Loucy (cell line): ENCODE measurements around the gene CEP72.
"Not testable (repeated sequence)": the region's sequence is repeated elsewhere in the genome, so short reads cannot be mapped to it uniquely, and the experiment has no call there.

Experiments
- H2AFZ ChIP-seq: fragments of 200-600 bp; sonication (generic); 2 replicates; pipeline ENCODE4 v1.6.0; 2016; ENCODE audit warnings: antibody characterized with exemption, mild to moderate bottlenecking, low read length, moderate library complexity
- H3F3A ChIP-seq: fragments of 200-600 bp; 2 replicates; pipeline ENCODE4 v1.6.0; 2016; ENCODE audit warnings: antibody characterized with exemption, low read depth, mild to moderate bottlenecking
- H3K27me3 ChIP-seq: fragments of 200-600 bp; sonication (generic); 2 replicates; pipeline ENCODE4 v1.6.1; 2014; ENCODE audit warnings: low read length, mild to moderate bottlenecking; ENCODE audit not compliant: insufficient read depth, poor library complexity, severe bottlenecking
- H3K36me3 ChIP-seq: fragments of 200-600 bp; sonication (generic); 2 replicates; pipeline ENCODE4 v1.6.1; 2016; ENCODE audit warnings: low read length; ENCODE audit not compliant: insufficient read depth
- H3K4me1 ChIP-seq: fragments of 200-600 bp; sonication (generic); 2 replicates; pipeline ENCODE4 v1.5.1; 2014; ENCODE audit warnings: low read length, mild to moderate bottlenecking; ENCODE audit not compliant: insufficient read depth, poor library complexity, severe bottlenecking
- H3K4me2 ChIP-seq: fragments of 200-600 bp; sonication (generic); 2 replicates; pipeline ENCODE4 v1.6.0; 2014; ENCODE audit warnings: antibody characterized with exemption, low read length, low read depth, mild to moderate bottlenecking; ENCODE audit not compliant: poor library complexity, severe bottlenecking
- H3K4me3 ChIP-seq: fragments of 200-600 bp; sonication (generic); 2 replicates; pipeline ENCODE4 v1.5.1; 2014; ENCODE audit warnings: low read length, mild to moderate bottlenecking, mixed read lengths; ENCODE audit not compliant: poor library complexity, severe bottlenecking
- H3K79me2 ChIP-seq: fragments of 200-600 bp; sonication (generic); 2 replicates; pipeline ENCODE4 v1.6.1; 2014; ENCODE audit warnings: low read length; ENCODE audit not compliant: insufficient read depth
- H3K9ac ChIP-seq: fragments of 200-600 bp; sonication (generic); 2 replicates; pipeline ENCODE4 v1.6.0; 2014; ENCODE audit warnings: mild to moderate bottlenecking, low read depth, low read length, moderate library complexity; ENCODE audit not compliant: poor library complexity, severe bottlenecking
- H3K9me2 ChIP-seq: fragments of 200-600 bp; sonication (generic); replicated peaks from 2 replicates; pipeline ENCODE4 v1.6.1; 2016; ENCODE audit warnings: low read depth, low read length, mixed read lengths
- H3K9me3 ChIP-seq: fragments of 200-600 bp; sonication (generic); 2 replicates; pipeline ENCODE4 v1.6.1; 2014; ENCODE audit warnings: mild to moderate bottlenecking, antibody characterized with exemption, low read length, low read depth; ENCODE audit not compliant: insufficient read depth
- H4K20me1 ChIP-seq: fragments of 200-600 bp; sonication (generic); 2 replicates; pipeline ENCODE4 v1.6.0; 2014; ENCODE audit warnings: antibody characterized with exemption, low read length, mild to moderate bottlenecking; ENCODE audit not compliant: insufficient read depth, poor library complexity, severe bottlenecking
- EZH2phosphoT487 ChIP-seq: fragments of 200-600 bp; IDR thresholded peaks from 2 replicates; pipeline ENCODE4 v1.6.1; 2018; ENCODE audit warnings: antibody characterized with exemption, mild to moderate bottlenecking, moderate library complexity, borderline replicate concordance
- TF ChIP-seq, protein P1 (sequence below): fragments of 200-600 bp; sonication (generic); conservative IDR thresholded peaks from 2 replicates; pipeline ENCODE4 v1.5.1; 2014; ENCODE audit warnings: mild to moderate bottlenecking, antibody characterized with exemption, low read length

CEP72 gene

DNA sequence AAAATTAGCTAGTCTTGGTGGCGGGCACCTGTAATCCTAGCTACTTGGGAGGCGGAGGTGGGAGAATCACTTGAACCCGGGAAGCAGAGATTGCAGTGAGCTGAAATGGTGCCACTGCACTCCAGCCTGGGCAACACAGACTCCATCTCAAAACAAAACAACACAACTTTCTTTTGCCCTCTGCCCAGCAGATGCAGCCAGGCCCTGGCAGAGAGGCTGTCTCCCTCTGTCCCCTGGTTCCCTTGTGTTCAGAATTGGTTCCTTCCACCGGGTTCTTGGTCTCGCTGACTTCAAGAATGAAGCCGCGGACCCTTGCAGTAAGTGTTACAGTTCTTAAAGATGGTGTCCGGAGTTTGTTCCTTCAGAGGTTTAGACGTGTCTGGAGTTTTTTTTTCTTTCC, 30.2 kb upstream of the CEP72 start:
- TF ChIP-seq, protein P1, sequence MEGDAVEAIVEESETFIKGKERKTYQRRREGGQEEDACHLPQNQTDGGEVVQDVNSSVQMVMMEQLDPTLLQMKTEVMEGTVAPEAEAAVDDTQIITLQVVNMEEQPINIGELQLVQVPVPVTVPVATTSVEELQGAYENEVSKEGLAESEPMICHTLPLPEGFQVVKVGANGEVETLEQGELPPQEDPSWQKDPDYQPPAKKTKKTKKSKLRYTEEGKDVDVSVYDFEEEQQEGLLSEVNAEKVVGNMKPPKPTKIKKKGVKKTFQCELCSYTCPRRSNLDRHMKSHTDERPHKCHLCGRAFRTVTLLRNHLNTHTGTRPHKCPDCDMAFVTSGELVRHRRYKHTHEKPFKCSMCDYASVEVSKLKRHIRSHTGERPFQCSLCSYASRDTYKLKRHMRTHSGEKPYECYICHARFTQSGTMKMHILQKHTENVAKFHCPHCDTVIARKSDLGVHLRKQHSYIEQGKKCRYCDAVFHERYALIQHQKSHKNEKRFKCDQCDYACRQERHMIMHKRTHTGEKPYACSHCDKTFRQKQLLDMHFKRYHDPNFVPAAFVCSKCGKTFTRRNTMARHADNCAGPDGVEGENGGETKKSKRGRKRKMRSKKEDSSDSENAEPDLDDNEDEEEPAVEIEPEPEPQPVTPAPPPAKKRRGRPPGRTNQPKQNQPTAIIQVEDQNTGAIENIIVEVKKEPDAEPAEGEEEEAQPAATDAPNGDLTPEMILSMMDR: no peak
- TF ChIP-seq EZH2phosphoT487: no peak
- Histone ChIP-seq H3F3A (no peaks in the 10 kb centered on the region), H3K4me1 (no peaks in the 10 kb centered on the region), H3K9me3 (peaks cover 24% of the 10 kb centered on the region; the same call in 1 of the 2 replicates), H3K9me2 (no peaks in the 10 kb centered on the region), H3K27me3 (no peaks in the 10 kb centered on the region), H3K9ac (no peak overlapping the region), H4K20me1 (no peaks in the 10 kb centered on the region), H3K36me3 (no peaks in the 10 kb centered on the region), H3K4me2 (no peak overlapping the region), H3K79me2 (no peaks in the 10 kb centered on the region), H3K4me3 (no peak overlapping the region), H2AFZ (no peak overlapping the region)

DNA sequence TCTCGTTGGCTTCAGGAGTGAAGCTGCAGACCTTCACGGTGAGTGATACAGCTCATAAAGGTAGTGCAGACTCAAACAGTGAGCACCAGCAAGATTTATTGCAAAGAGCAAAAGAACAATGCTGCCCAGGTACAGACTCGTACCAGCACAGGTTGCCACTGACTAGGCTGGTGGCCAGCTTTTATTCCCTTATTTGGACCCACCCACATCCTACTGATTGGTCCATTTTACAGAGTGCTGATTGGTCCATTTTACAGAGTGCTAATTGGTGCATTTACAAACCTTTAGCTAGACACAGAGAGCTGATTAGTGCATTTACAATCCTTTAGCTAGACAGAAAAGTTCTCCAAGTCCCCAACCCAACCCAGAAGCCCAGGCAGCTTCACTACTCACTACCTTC, 29.7 kb upstream of the CEP72 start:
- not testable (repeated sequence) for H4K20me1 ChIP-seq, H3K79me2 ChIP-seq, H3K4me2 ChIP-seq, H3K27me3 ChIP-seq, H3K36me3 ChIP-seq, H3F3A ChIP-seq, H3K4me3 ChIP-seq, H3K4me1 ChIP-seq, H3K9ac ChIP-seq, H2AFZ ChIP-seq, H3K9me2 ChIP-seq
- peaks cover 20% of the 10 kb centered on the region; the same call in 1 of the 2 replicates for H3K9me3 ChIP-seq

DNA sequence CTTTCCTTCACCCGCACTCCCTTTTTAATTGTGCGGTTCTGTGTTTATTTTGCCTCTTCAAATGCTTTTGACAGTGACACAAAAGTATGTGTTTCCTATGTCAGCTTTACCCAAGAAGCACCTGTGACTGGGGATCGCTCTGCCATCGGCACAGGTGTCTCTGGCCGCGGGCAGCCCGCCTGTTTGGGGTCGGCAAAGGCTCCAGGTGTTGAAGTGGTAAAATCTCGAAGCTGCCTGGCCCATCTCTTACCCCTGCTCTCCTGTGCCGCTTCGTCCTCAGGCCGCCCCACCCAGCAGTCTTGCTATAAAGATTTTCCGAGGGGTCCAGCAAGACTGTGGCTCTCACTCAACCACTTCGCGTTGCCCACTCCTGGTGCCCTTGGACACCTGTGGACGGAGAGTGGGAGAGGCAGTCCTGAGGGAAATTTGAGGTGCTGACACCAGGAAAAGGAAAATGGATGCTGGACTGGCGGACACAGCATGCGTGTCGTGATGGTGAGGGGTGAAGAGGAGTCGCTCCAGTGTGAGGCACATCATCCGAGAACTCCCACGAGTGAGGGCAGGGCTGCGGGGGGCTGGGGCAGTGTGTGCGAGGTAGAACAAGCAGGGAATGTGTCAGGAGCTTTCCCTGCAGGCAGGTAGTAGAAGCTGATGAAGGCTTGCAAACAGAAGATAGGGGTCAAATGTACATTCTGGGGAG, 29.1 kb upstream of the CEP72 start:
- no peaks in the 10 kb centered on the region for H3K27me3 ChIP-seq

More for the DNA sequence above, 29.1 kb upstream of the CEP72 start:
- no peaks in the 10 kb centered on the region for H3K9me2 ChIP-seq
- TF ChIP-seq, protein P1: no peak
- TF ChIP-seq EZH2phosphoT487: no peak
- H3K9me3 ChIP-seq: peaks cover 14% of the 10 kb centered on the region; the same call in 1 of the 2 replicates
- no peaks in the 10 kb centered on the region for H4K20me1 ChIP-seq
- no peaks in the 10 kb centered on the region for H3K4me1 ChIP-seq
- H3K36me3 ChIP-seq: no peaks in the 10 kb centered on the region
- H2AFZ ChIP-seq: no peak overlapping the region
- H3K4me2 ChIP-seq: no peak overlapping the region
- H3K9ac ChIP-seq: no peak overlapping the region
- H3K79me2 ChIP-seq: no peaks in the 10 kb centered on the region
- no peak overlapping the region for H3K4me3 ChIP-seq
- H3F3A ChIP-seq: no peaks in the 10 kb centered on the region
